GM19193 (cell line): ENCODE measurements around the gene NMUR1.

Experiments used
- POLR2A ChIP-seq: IDR thresholded peaks from 4 replicates; pipeline ENCODE4 v1.6.1; 2011; ENCODE audit not compliant: insufficient read depth, insufficient read length; ENCODE audit errors: extremely low read depth

The NMUR1 gene

GRCh38 chr2:231482806-231483391, 47.3 kb downstream of the NMUR1 start:
- peak; percentile 45 for TF ChIP-seq POLR2A

- TF ChIP-seq POLR2A: no peak
These were observed 49.5 kb downstream of the NMUR1 start for GRCh38 chr2:231480781-231481180.

- TF ChIP-seq POLR2A: no peak
These were observed 50.8 kb downstream of the NMUR1 start for GRCh38 chr2:231479455-231479854.

GRCh38 chr2:231476920-231477319, 53.3 kb downstream of the NMUR1 start:
- TF ChIP-seq POLR2A: no peak

- TF ChIP-seq POLR2A: no peak
These were observed 54.3 kb downstream of the NMUR1 start for GRCh38 chr2:231475965-231476364.
